ENCODE measurements around the gene SPRY1. TPM values are rescaled to one million over a fixed set of nuclear protein-coding genes. Genes with fewer than 3 reads are reported as not detected.
A peak's percentile ranks its signal among the peaks of the same experiment; 100 is the strongest.

SPRY1 gene
- total and polyA plus RNA-seq, 2 of the 8 experiments (the other 6 are each of a cell fraction or from before 2014, with no cell fraction given) = 11.7 to 56.2 TPM

DNA sequence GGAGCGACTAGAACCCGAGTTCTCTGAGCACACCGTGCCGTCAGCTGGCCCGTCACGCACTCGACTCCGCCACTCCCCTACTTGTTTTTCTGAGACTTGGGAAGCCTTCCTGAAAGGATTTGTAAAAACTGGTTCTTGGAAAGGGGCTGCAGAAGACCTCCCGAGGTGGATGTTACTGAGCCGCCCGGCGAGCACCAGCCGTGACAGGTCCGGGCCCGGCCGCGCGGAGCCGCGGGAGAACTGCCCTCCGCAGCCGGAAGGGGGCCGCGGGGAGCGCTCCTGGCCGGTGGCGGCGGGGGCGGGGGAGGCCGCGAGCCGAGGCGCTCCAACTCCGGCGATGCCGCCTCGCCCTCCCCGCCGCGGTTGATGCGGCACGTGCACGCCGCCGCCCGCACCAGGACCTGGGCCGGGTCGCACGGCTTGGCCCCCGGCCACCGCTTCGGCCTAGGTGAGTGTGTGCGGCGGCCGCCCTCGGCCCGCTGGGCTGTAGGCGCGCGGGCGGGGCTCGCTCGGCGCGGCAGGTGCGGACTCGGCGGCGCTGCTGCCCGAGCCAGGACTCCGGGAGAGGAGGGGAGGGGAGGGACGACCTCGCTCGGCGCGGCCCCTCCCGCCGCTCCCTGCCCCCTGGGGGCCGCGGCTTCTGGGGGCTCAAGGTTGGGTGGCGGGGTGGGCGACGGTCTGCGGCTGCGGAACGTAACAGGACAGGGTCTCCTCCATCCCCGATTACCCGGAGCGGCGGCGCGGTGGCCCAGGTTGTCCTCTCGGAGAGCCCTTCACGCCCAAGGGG lies 1.7 kb downstream of the SPRY1 start (continued):
- TF ChIP-seq TCF12 (IDR thresholded peaks at IDR 0.05; ENCODE audit: low read depth, low read length) = no peak
- no peak for TF ChIP-seq ZNF274 (IDR thresholded peaks at IDR 0.05; ENCODE audit: borderline replicate concordance, extremely low read depth, low read length)
- peak in 1 of 2 experiments; percentile 31; a peak in 1 of 4 replicates for TF ChIP-seq SIN3A (conservative IDR thresholded peaks at IDR 0.05 in 1 of 2, IDR thresholded peaks at IDR 0.05 in 1 of 2; ENCODE audit: low read depth in 1 of 2, low read length in 2 of 2)
- TF ChIP-seq HDAC6 (IDR thresholded peaks at IDR 0.05; ENCODE audit: low read depth, low read length) = no peak
- TF ChIP-seq EP300 (IDR thresholded peaks at IDR 0.05; ENCODE audit: borderline replicate concordance in 1 of 2, low read depth in 2 of 2, low read length in 2 of 2) = no peak
- no peak for TF ChIP-seq POLR2A (IDR thresholded peaks at IDR 0.05; ENCODE audit: control extremely low read depth in 1 of 2, low read depth in 2 of 2, low read length in 2 of 2)
- TF ChIP-seq, protein P1, sequence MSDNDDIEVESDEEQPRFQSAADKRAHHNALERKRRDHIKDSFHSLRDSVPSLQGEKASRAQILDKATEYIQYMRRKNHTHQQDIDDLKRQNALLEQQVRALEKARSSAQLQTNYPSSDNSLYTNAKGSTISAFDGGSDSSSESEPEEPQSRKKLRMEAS (IDR thresholded peaks at IDR 0.05) = peak; percentile 90
- no peak for TF ChIP-seq SUZ12 (IDR thresholded peaks at IDR 0.05; ENCODE audit: low read length)
- no peak; the same call in 1 of the 2 replicates for TF ChIP-seq TAF1 (IDR thresholded peaks at IDR 0.05; ENCODE audit: low read depth, low read length)
- no peak for TF ChIP-seq BACH1 (IDR thresholded peaks at IDR 0.05; ENCODE audit: low read length)
- no peak for TF ChIP-seq SRF (IDR thresholded peaks at IDR 0.05; ENCODE audit: low read depth, low read length)
- TF ChIP-seq SAP30 (IDR thresholded peaks at IDR 0.05; ENCODE audit: insufficient read depth, insufficient replicate concordance, low read length) = no peak
- TF ChIP-seq, protein P2, sequence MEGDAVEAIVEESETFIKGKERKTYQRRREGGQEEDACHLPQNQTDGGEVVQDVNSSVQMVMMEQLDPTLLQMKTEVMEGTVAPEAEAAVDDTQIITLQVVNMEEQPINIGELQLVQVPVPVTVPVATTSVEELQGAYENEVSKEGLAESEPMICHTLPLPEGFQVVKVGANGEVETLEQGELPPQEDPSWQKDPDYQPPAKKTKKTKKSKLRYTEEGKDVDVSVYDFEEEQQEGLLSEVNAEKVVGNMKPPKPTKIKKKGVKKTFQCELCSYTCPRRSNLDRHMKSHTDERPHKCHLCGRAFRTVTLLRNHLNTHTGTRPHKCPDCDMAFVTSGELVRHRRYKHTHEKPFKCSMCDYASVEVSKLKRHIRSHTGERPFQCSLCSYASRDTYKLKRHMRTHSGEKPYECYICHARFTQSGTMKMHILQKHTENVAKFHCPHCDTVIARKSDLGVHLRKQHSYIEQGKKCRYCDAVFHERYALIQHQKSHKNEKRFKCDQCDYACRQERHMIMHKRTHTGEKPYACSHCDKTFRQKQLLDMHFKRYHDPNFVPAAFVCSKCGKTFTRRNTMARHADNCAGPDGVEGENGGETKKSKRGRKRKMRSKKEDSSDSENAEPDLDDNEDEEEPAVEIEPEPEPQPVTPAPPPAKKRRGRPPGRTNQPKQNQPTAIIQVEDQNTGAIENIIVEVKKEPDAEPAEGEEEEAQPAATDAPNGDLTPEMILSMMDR (IDR thresholded peaks at IDR 0.05; ENCODE audit: control extremely low read depth in 1 of 3, insufficient read depth in 1 of 3, low read depth in 1 of 3, low read length in 3 of 3) = peak; percentile 40 to 57 (median 56)
